SK-N-DZ (cell line): ENCODE measurements around the gene GRK2.

ENCODE experiments used
- DNase-seq: peaks from one replicate; pipeline ENCODE4 v3.0.0-alpha.2; 2015; ENCODE audit warnings: low spot score

Gene GRK2

GRCh38 chr11:67253872-67254624 lies 12.2 kb upstream of the GRK2 start:
- DNase-seq: no peak

GRCh38 chr11:67254798-67255197 lies 11.5 kb upstream of the GRK2 start:
- DNase-seq: no peak

- DNase-seq: no peak
Measured at GRCh38 chr11:67255353-67255752, 10.9 kb upstream of the GRK2 start.

- no peak for DNase-seq
Measured at GRCh38 chr11:67255864-67256263, 10.4 kb upstream of the GRK2 start.

GRCh38 chr11:67256477-67257135 lies 9.7 kb upstream of the GRK2 start:
- DNase-seq: no peak

GRCh38 chr11:67260406-67260805 lies 5.9 kb upstream of the GRK2 start:
- no peak for DNase-seq

- peak; percentile 68 for DNase-seq
Measured at GRCh38 chr11:67260885-67261639, 5.2 kb upstream of the GRK2 start.

GRCh38 chr11:67261640-67261945 lies 4.7 kb upstream of the GRK2 start:
- DNase-seq: no peak

GRCh38 chr11:67261946-67262681 lies 4.2 kb upstream of the GRK2 start:
- peak; percentile 36 for DNase-seq

- DNase-seq: peak; percentile 85
Measured at GRCh38 chr11:67262731-67263675, 3.3 kb upstream of the GRK2 start.

GRCh38 chr11:67264260-67264659 lies 2.0 kb upstream of the GRK2 start:
- DNase-seq: no peak

- no peak for DNase-seq
Measured at GRCh38 chr11:67264877-67265632, 1.2 kb upstream of the GRK2 start.

- DNase-seq: peak; percentile 53
Measured at GRCh38 chr11:67265633-67266448, 432 bp upstream of the GRK2 start.

GRCh38 chr11:67267188-67268080 lies 1.2 kb downstream of the GRK2 start:
- no peak for DNase-seq

- no peak for DNase-seq
Measured at GRCh38 chr11:67268081-67268961, 2.0 kb downstream of the GRK2 start.

GRCh38 chr11:67268962-67269268 lies 2.6 kb downstream of the GRK2 start:
- DNase-seq: no peak
